GM08714 (cell line): ENCODE results near the gene CHML.

Experiments used
- H3K4me3 ChIP-seq: fragments of 200-500 bp; sonication (Bioruptor generic); 2 replicates; pipeline ENCODE4 v1.5.1; 2014; ENCODE audit warnings: mild to moderate bottlenecking, low read length, inconsistent platforms
- ZNF274 ChIP-seq: IDR thresholded peaks from 2 replicates; pipeline ENCODE4 v1.6.1; 2012; ENCODE audit warnings: mild to moderate bottlenecking, low read depth, low read length

CHML gene

GRCh38 chr1:241637604-241638003, 2.6 kb downstream of the CHML start:
- H3K4me3 ChIP-seq = peak overlapping the region; percentile 87
- TF ChIP-seq ZNF274 = no peak

GRCh38 chr1:241637046-241637590, 3.1 kb downstream of the CHML start:
- peak overlapping the region; percentile 87 for H3K4me3 ChIP-seq
- no peak for TF ChIP-seq ZNF274

GRCh38 chr1:241636291-241636690, 3.9 kb downstream of the CHML start:
- no peak for TF ChIP-seq ZNF274
- no peak overlapping the region for H3K4me3 ChIP-seq

- TF ChIP-seq ZNF274 = no peak
- peak overlapping the region; percentile 6; the same call in 1 of the 2 replicates for H3K4me3 ChIP-seq
These were observed 4.5 kb downstream of the CHML start for GRCh38 chr1:241635556-241636152.

- no peak overlapping the region for H3K4me3 ChIP-seq
These were observed 7.2 kb downstream of the CHML start for GRCh38 chr1:241632987-241633386.

GRCh38 chr1:241631674-241632073, 8.5 kb downstream of the CHML start:
- no peak for TF ChIP-seq ZNF274
- H3K4me3 ChIP-seq = no peak overlapping the region

More at GRCh38 chr1:241632987-241633386, 7.2 kb downstream of the CHML start:
- no peak for TF ChIP-seq ZNF274

GRCh38 chr1:241630899-241631298, 9.3 kb downstream of the CHML start:
- H3K4me3 ChIP-seq = no peak overlapping the region
- no peak for TF ChIP-seq ZNF274

- H3K4me3 ChIP-seq = no peak overlapping the region
- no peak for TF ChIP-seq ZNF274
These were observed 9.7 kb downstream of the CHML start for GRCh38 chr1:241630476-241630875.

- TF ChIP-seq ZNF274 = no peak
- H3K4me3 ChIP-seq = no peak overlapping the region
These were observed 10.2 kb downstream of the CHML start for GRCh38 chr1:241630005-241630404.

- no peak overlapping the region for H3K4me3 ChIP-seq
- no peak for TF ChIP-seq ZNF274
These were observed 12.5 kb downstream of the CHML start for GRCh38 chr1:241627453-241628259.

GRCh38 chr1:241624935-241625334, 15.2 kb downstream of the CHML start:
- TF ChIP-seq ZNF274 = no peak
- no peak overlapping the region for H3K4me3 ChIP-seq

GRCh38 chr1:241622669-241623068, 17.5 kb downstream of the CHML start:
- no peak overlapping the region for H3K4me3 ChIP-seq
- TF ChIP-seq ZNF274 = no peak

GRCh38 chr1:241617426-241617825, 22.7 kb downstream of the CHML start:
- TF ChIP-seq ZNF274 = no peak
- no peak overlapping the region for H3K4me3 ChIP-seq

GRCh38 chr1:241615043-241615974, 24.9 kb downstream of the CHML start:
- no peak for TF ChIP-seq ZNF274
- no peak overlapping the region for H3K4me3 ChIP-seq

- H3K4me3 ChIP-seq = no peak overlapping the region
- no peak for TF ChIP-seq ZNF274
These were observed 25.6 kb downstream of the CHML start for GRCh38 chr1:241614572-241614971.
